Body of pancreas (tissue), 4 donors: ENCODE data around the gene CCDC27. TPM values are rescaled to one million over a fixed set of nuclear protein-coding genes. Genes with fewer than 3 reads are reported as not detected.

Experiments
- ATAC-seq: fragments of 150-250 bp; one replicate; pipeline ENCODE4 v1.9.1; 2016
- DNase-seq, 4 donors: peaks; one replicate each; pipeline ENCODE4 v3.0.0-alpha.2; 2019
- H3K27ac ChIP-seq, 4 donors: fragments of 200-600 bp; sonication (generic); 1 replicate in 3 of 4; 2 replicates in 1 of 4; pipeline versions ENCODE4 v1.5.1 to v1.6.1; 2016 to 2019; ENCODE audit warnings: mild to moderate bottlenecking in 1 of 4, mixed read lengths in 1 of 4, moderate library complexity in 1 of 4
- H3K27me3 ChIP-seq, 2 donors: fragments of 200-600 bp; sonication (generic); one replicate each; pipeline ENCODE4 v1.6.0; 2016; ENCODE audit warnings: mild to moderate bottlenecking in 1 of 2
- H3K36me3 ChIP-seq, 2 donors: fragments of 200-600 bp; sonication (generic); replicated peaks in 1 of 2; 2 replicates each; pipeline ENCODE4 v1.5.1; 2016; ENCODE audit warnings: low read depth in 2 of 2; ENCODE audit not compliant: insufficient read depth in 1 of 2
- H3K4me1 ChIP-seq: fragments of 200-600 bp; sonication (generic); one replicate; pipeline ENCODE4 v1.6.0; 2016
- H3K4me3 ChIP-seq, 2 donors: fragments of 200-600 bp; sonication (generic); 1 replicate in 1 of 2; 2 replicates in 1 of 2; pipeline ENCODE4 v1.5.1; 2016 to 2019
- H3K9me3 ChIP-seq, 3 donors: fragments of 200-600 bp; sonication (generic); 1 replicate in 2 of 3; 2 replicates in 1 of 3; pipeline ENCODE4 v1.5.1; 2016
- POLR2A ChIP-seq, 3 donors: fragments of 450-650 bp; IDR thresholded peaks; one replicate each; pipeline ENCODE4 v1.6.1; 2016; ENCODE audit warnings: antibody characterized with exemption in 3 of 3, mild to moderate bottlenecking in 2 of 3
- WGBS, 2 donors: methylation state at CpG; one replicate each; pipeline ENCODE4 v1.1.5; 2017; 5-methylcytosine and 5-hydroxymethylcytosine counted together
- intact Hi-C: fragments of 100-400 bp; cut with DNase I; formaldehyde crosslinking; loops from one replicate; pipeline ENCODE4 v1.15.1; 2023
- total RNA-seq, 2 donors: library from RNA; depleted of rRNA; stranded (reverse); fragments of >200 nt; gene quantifications; one replicate each; pipeline ENCODE4 v1.1.0, GENCODE V29; 2016
- TF ChIP-seq, protein P1 (sequence below), 7 experiments: fragments of 450-650 bp in 4 of 7; fragments of 200-600 bp in 3 of 7; sonication (generic) in 3 of 7; IDR thresholded peaks; one replicate each; pipeline ENCODE4 v1.5.1; 2016 to 2019; ENCODE audit warnings: antibody characterized with exemption in 7 of 7

CCDC27 gene
- total RNA-seq, 2 donors from 2014 or later: not detected

DNA sequence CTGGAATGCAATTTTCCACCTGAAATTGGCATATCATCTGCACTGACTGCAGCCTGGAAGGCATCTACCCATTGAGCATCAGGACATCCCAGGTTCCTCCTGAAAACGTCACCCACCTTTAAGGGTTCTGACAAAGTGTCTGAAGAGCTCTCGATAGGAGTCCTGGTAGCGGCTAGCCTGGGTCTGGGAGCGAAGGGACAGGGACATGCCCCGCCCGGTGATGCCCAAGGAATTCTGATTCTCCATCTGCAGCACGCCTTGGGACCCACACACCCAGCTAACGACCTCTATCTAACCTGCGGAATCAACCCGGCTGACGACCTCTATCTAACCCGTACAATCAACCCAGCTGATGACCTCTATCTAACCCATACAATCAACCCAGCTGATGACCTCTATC lies 13.3 kb upstream of the CCDC27 start:
- Histone ChIP-seq H3K36me3 (peaks cover 0 to 8% of the 10 kb centered on the region in 2 donors), H3K27ac (no peak overlapping the region), H3K4me3 (no peak overlapping the region), H3K9me3 (no peaks in the 10 kb centered on the region), H3K27me3 (no peaks in the 10 kb centered on the region), H3K4me1 (no peaks in the 10 kb centered on the region)
- intact Hi-C loops: no loop called here
- TF ChIP-seq, protein P1, sequence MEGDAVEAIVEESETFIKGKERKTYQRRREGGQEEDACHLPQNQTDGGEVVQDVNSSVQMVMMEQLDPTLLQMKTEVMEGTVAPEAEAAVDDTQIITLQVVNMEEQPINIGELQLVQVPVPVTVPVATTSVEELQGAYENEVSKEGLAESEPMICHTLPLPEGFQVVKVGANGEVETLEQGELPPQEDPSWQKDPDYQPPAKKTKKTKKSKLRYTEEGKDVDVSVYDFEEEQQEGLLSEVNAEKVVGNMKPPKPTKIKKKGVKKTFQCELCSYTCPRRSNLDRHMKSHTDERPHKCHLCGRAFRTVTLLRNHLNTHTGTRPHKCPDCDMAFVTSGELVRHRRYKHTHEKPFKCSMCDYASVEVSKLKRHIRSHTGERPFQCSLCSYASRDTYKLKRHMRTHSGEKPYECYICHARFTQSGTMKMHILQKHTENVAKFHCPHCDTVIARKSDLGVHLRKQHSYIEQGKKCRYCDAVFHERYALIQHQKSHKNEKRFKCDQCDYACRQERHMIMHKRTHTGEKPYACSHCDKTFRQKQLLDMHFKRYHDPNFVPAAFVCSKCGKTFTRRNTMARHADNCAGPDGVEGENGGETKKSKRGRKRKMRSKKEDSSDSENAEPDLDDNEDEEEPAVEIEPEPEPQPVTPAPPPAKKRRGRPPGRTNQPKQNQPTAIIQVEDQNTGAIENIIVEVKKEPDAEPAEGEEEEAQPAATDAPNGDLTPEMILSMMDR (IDR thresholded peaks at IDR 0.05): no peak
- TF ChIP-seq POLR2A (IDR thresholded peaks at IDR 0.05): no peak
- ATAC-seq: no peak
- DNase-seq: no peak
- WGBS, 2 donors: 93 to 94% methylated on average over 12 of the region's 12 CpGs

DNA sequence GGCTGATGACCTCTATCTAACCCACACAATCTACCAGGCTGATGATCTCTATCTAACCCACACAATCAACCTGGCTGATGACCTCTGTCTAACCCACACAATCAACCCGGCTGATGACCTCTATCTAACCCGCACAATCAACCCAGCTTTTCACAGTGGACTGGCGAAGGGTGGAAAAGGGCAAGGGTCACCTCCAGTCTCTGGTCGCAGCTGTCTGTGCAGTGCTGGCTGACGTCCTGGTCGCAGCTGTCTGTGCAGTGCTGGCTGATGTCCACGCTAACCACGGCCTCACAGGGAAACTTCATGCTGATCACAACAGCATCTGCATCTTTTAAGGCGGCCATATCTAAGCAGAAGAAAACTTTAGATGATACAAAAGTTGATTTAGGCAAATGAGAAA lies 12.2 kb upstream of the CCDC27 start:
- Histone ChIP-seq H3K27me3 (no peaks in the 10 kb centered on the region), H3K9me3 (no peaks in the 10 kb centered on the region), H3K27ac (no peak overlapping the region), H3K4me1 (peaks cover 7% of the 10 kb centered on the region), H3K4me3 (no peak overlapping the region), H3K36me3 (peaks cover 0 to 8% of the 10 kb centered on the region in 2 donors)
- DNase-seq (no peak), ATAC-seq (no peak)
- no peak for TF ChIP-seq POLR2A (IDR thresholded peaks at IDR 0.05)
- TF ChIP-seq, protein P1 (IDR thresholded peaks at IDR 0.05): no peak
- WGBS, 2 donors: 84 to 91% methylated on average over 9 of the region's 9 CpGs
- intact Hi-C loops: no loop called here

DNA sequence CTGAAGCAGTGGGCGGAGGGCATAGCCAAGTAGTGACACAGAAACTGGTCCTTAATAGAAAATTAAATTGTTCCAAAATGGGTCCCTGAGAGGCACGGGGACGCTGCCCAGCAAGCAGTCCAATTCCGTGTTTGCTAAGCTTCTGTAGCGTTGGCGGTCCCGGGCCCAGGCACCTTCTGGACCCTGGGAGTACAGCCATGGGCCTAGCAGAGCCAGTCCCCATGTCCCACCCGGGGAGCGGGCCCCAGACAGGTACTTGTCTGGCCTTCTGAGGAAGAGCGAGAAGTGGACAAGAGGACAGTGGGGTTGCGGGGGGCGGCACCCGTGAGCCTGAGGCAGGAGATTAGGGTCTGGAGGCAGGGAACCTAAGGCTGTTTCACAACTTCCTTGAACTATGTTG lies 11.5 kb upstream of the CCDC27 start:
- 89 to 95% methylated on average over 9 to 13 of the region's 13 CpGs for WGBS, 2 donors
- peaks cover 0 to 8% of the 10 kb centered on the region in 2 donors for H3K36me3 ChIP-seq
- H3K9me3 ChIP-seq: no peaks in the 10 kb centered on the region

DNA sequence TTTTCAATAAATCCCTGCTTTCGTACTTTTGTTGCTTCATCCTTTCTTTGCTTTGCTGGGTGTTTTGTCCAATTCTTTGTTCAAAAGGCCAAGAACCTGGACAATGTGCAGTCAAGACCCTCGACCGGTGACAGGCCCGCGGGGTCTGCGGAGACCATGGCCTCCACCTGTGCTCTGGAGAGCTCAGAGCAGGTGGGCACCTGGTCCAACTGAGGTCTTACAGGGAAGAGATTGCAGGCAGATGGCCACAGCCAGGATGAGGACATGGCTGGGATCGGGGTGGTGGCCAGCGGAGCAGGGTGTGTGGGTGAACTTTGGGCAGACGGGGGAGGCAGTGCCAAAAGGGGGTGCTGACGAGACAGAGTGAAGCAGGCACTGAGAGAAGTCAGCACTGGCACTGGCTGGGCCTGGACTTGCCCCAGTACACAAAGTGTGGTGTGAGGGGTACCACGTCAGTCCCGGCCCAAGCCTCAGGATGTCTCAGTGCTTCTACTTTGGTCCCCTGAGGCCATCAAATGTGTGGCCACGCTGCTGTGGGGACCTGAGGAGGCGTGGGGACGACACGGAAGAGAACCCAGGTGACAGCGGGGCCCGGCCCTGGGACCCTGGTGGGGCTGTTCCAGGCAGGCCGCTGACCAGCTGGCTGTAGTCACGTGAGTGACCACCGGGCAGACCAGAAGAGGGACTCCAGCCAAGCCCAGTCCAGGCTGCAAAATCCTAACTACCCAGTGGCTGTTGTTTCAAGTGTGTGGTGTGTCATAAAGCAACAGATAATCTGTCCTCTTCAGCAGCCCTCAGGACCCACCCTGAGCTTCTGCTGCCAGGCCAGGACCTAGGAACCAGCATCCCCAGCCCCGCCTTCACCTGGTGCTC lies 10.4 kb upstream of the CCDC27 start:
- DNase-seq: no peak
- no peaks in the 10 kb centered on the region for H3K27me3 ChIP-seq
- peaks cover 0 to 8% of the 10 kb centered on the region in 2 donors for H3K36me3 ChIP-seq
- WGBS, 2 donors: 92 to 97% methylated on average over 17 to 21 of the region's 22 CpGs
- ATAC-seq: no peak
- H3K4me1 ChIP-seq: peaks cover 24% of the 10 kb centered on the region
- intact Hi-C loops: no loop called here
- no peaks in the 10 kb centered on the region for H3K9me3 ChIP-seq
- H3K4me3 ChIP-seq: no peak overlapping the region
- H3K27ac ChIP-seq: no peak overlapping the region
- no peak for TF ChIP-seq POLR2A (IDR thresholded peaks at IDR 0.05)
- TF ChIP-seq, protein P1 (IDR thresholded peaks at IDR 0.05): no peak

More for the DNA sequence above, 11.5 kb upstream of the CCDC27 start:
- Histone ChIP-seq H3K27ac (no peak overlapping the region), H3K4me1 (peaks cover 14% of the 10 kb centered on the region), H3K27me3 (no peaks in the 10 kb centered on the region), H3K4me3 (no peak overlapping the region)
- ATAC-seq (no peak), DNase-seq (no peak)
- intact Hi-C loops: no loop called here
- TF ChIP-seq POLR2A (IDR thresholded peaks at IDR 0.05): no peak
- TF ChIP-seq, protein P1 (IDR thresholded peaks at IDR 0.05): no peak
